Activated CD8-positive, alpha-beta T cell treated with anti-CD3 and anti-CD28 coated beads for 36 hours (primary cell): Measurements from ENCODE around the gene ZNF853. TPM values are rescaled to one million over a fixed set of nuclear protein-coding genes. Genes with fewer than 3 reads are reported as not detected.
A peak's percentile ranks its signal among the peaks of the same experiment; 100 is the strongest.
"Not testable (repeated sequence)": the region's sequence is repeated elsewhere in the genome, so short reads cannot be mapped to it uniquely, and the experiment has no call there.

Experiments
- ATAC-seq: fragments of 200-7000 bp; cut with Tn5 transposase; one replicate; pipeline ENCODE4 v1.10.0; 2021; ENCODE audit warnings: mild to moderate bottlenecking, moderate library complexity
- CTCF ChIA-PET: fragments of 350-600 bp; sonication (Branson Sonifier 250); formaldehyde crosslinking; loops from one replicate; lab custom pipeline; 2021; ENCODE audit warnings: antibody characterized with exemption; lab: Charles Lee
- POLR2A ChIA-PET: fragments of 350-600 bp; sonication (Branson Sonifier 250); formaldehyde crosslinking; loops from one replicate; lab custom pipeline; 2021; ENCODE audit warnings: antibody characterized with exemption; lab: Charles Lee
- DNase-seq: peaks from one replicate; pipeline ENCODE4 v3.0.0-alpha.2; 2020
- H3K27ac Mint-ChIP-seq: one replicate; pipeline ENCODE4 v1.8.0; 2021; ENCODE audit warnings: mild to moderate bottlenecking, mixed read lengths
- H3K27me3 Mint-ChIP-seq: one replicate; pipeline ENCODE4 v1.8.0; 2021; ENCODE audit warnings: mixed read lengths
- H3K36me3 Mint-ChIP-seq: one replicate; pipeline ENCODE4 v1.8.0; 2021; ENCODE audit warnings: low read depth, mixed read lengths
- H3K4me1 Mint-ChIP-seq: one replicate; pipeline ENCODE4 v1.8.0; 2021; ENCODE audit warnings: low read depth, mixed read lengths
- H3K4me3 Mint-ChIP-seq: one replicate; pipeline ENCODE4 v1.8.0; 2021; ENCODE audit warnings: mild to moderate bottlenecking, moderate library complexity, mixed read lengths
- H3K9me3 Mint-ChIP-seq: one replicate; pipeline ENCODE4 v1.8.0; 2021; ENCODE audit warnings: mixed read lengths
- CTCF ChIP-seq: fragments of 200-600 bp; IDR thresholded peaks from one replicate; pipeline ENCODE4 v1.8.0; 2022; ENCODE audit warnings: antibody characterized with exemption, mild to moderate bottlenecking
- intact Hi-C: fragments of 100-400 bp; cut with micrococcal nuclease; formaldehyde crosslinking; loops from one replicate; pipeline ENCODE4 v1.10.0; 2022
- total RNA-seq, 2 experiments: library from RNA; stranded (reverse); gene quantifications; one replicate each; pipeline ENCODE4 v1.2.3, GENCODE V29; 2021

The ZNF853 gene
- total RNA-seq, 2 experiments from 2014 or later = 1.3 to 1.8 TPM

GRCh38 chr7:6578114-6579084 is 37.0 kb upstream of the ZNF853 start:
- intact Hi-C loops = no loop called here
- ChIA-PET CTCF (interaction anchor here (0.7 to 5.9 kb wide), 4 partner anchors 11 to 22 kb away, joined by 3 to 44 read pairs (median 4); partner anchors contain the start of gene INTS15), POLR2A (interaction anchor here (1.2 to 4.0 kb wide), 4 partner anchors 11 to 34 kb away, joined by 4 to 18 read pairs (median 4); partner anchors contain the start of gene INTS15)
- DNase-seq (no peak), ATAC-seq (no peak)
- H3K4me3 Mint-ChIP-seq = peak overlapping the region; percentile 84
- TF ChIP-seq CTCF = no peak
- H3K4me1 Mint-ChIP-seq = peaks cover 28% of the 10 kb centered on the region
- peak overlapping the region; percentile 89 for H3K27ac Mint-ChIP-seq
- H3K36me3 Mint-ChIP-seq = peaks cover 19% of the 10 kb centered on the region
- H3K9me3 Mint-ChIP-seq = no peaks in the 10 kb centered on the region
- H3K27me3 Mint-ChIP-seq = no peaks in the 10 kb centered on the region

GRCh38 chr7:6579446-6579845 is 36.0 kb upstream of the ZNF853 start:
- peaks cover 28% of the 10 kb centered on the region for H3K4me1 Mint-ChIP-seq
- CTCF ChIA-PET = no interaction called here
- TF ChIP-seq CTCF = peak; percentile 29

GRCh38 chr7:6585746-6586432 is 29.5 kb upstream of the ZNF853 start:
- intact Hi-C loops, ATAC-seq, H3K9me3 Mint-ChIP-seq, H3K27me3 Mint-ChIP-seq, DNase-seq, H3K27ac Mint-ChIP-seq, H3K4me3 Mint-ChIP-seq: not testable (repeated sequence)
- Mint-ChIP-seq H3K36me3 (peaks cover 26% of the 10 kb centered on the region), H3K4me1 (peaks cover 14% of the 10 kb centered on the region)
- ChIA-PET POLR2A (interaction anchor here (1.4 kb wide), 1 partner anchor 10 kb away, joined by 3 read pairs; no protein-coding TSS in a partner anchor), CTCF (interaction anchor here (0.9 kb wide), 1 partner anchor 11 kb away, joined by 5 read pairs; no protein-coding TSS in a partner anchor)

More at GRCh38 chr7:6579446-6579845, 36.0 kb upstream of the ZNF853 start:
- intact Hi-C loops = no loop called here
- H3K4me3 Mint-ChIP-seq = peak overlapping the region; percentile 6
- H3K27ac Mint-ChIP-seq = peak overlapping the region; percentile 17
- H3K27me3 Mint-ChIP-seq = no peaks in the 10 kb centered on the region
- peaks cover 19% of the 10 kb centered on the region for H3K36me3 Mint-ChIP-seq
- POLR2A ChIA-PET = no interaction called here
- DNase-seq (no peak), ATAC-seq (no peak)
- no peaks in the 10 kb centered on the region for H3K9me3 Mint-ChIP-seq

GRCh38 chr7:6588566-6588965 is 26.8 kb upstream of the ZNF853 start:
- Mint-ChIP-seq H3K27ac (no peak overlapping the region), H3K4me1 (peaks cover 19% of the 10 kb centered on the region), H3K36me3 (peaks cover 24% of the 10 kb centered on the region), H3K27me3 (no peaks in the 10 kb centered on the region), H3K9me3 (no peaks in the 10 kb centered on the region), H3K4me3 (no peak overlapping the region)
- intact Hi-C loops = no loop called here
- CTCF ChIA-PET = interaction anchor here (0.6 to 4.2 kb wide), 3 partner anchors 13 to 118 kb away, joined by 3 to 44 read pairs (median 3); partner anchors contain the start of gene ZDHHC4
- ATAC-seq = no peak
- no peak for TF ChIP-seq CTCF
- DNase-seq = no peak
- POLR2A ChIA-PET = interaction anchor here (2.7 kb wide), 1 partner anchor 11 kb away, joined by 18 read pairs; the partner anchor contains the start of gene ZDHHC4
